SU-DHL-6 (cell line): ENCODE data around the gene ITGB1BP1.
"Not testable (repeated sequence)": the region's sequence is repeated elsewhere in the genome, so short reads cannot be mapped to it uniquely, and the experiment has no call there.

Experiments
- H2AFZ ChIP-seq: fragments of 200-600 bp; sonication (generic); 2 replicates; pipeline ENCODE4 v1.6.1; 2014; ENCODE audit warnings: low read depth, mild to moderate bottlenecking, moderate library complexity, mixed read lengths, antibody characterized with exemption, low read length; ENCODE audit not compliant: severe bottlenecking
- H3F3A ChIP-seq: fragments of 200-600 bp; shearing (Covaris generic); 2 replicates; pipeline ENCODE4 v1.6.0; 2016; ENCODE audit warnings: antibody characterized with exemption, mild to moderate bottlenecking; ENCODE audit not compliant: insufficient read depth
- H3K27ac ChIP-seq: fragments of 200-600 bp; sonication (generic); 2 replicates; pipeline ENCODE4 v1.5.1; 2016; ENCODE audit warnings: low read depth, mild to moderate bottlenecking, low read length, moderate library complexity, mixed read lengths
- H3K27me3 ChIP-seq: fragments of 200-600 bp; sonication (generic), shearing (Covaris generic); 2 replicates; pipeline ENCODE4 v1.6.0; 2014; ENCODE audit warnings: mild to moderate bottlenecking, low read length
- H3K36me3 ChIP-seq: fragments of 200-600 bp; sonication (generic); 2 replicates; pipeline ENCODE4 v1.6.1; 2014; ENCODE audit warnings: mild to moderate bottlenecking, low read length, mixed read lengths
- H3K4me2 ChIP-seq: fragments of 300-600, 200-600 bp; shearing (Covaris generic), sonication (generic); 2 replicates; pipeline ENCODE4 v1.6.0; 2014; ENCODE audit warnings: low read length, low read depth, mild to moderate bottlenecking; ENCODE audit not compliant: poor library complexity, severe bottlenecking
- H3K4me3 ChIP-seq: fragments of 200-600 bp; sonication (generic); 2 replicates; pipeline ENCODE4 v1.5.1; 2014; ENCODE audit warnings: antibody characterized with exemption, low read length, mild to moderate bottlenecking, mixed read lengths; ENCODE audit not compliant: insufficient read depth, poor library complexity, severe bottlenecking
- H3K79me2 ChIP-seq: fragments of 200-600 bp; sonication (generic); 2 replicates; pipeline ENCODE4 v1.6.1; 2014; ENCODE audit warnings: mild to moderate bottlenecking, low read length, moderate library complexity; ENCODE audit not compliant: insufficient read depth
- H3K9ac ChIP-seq: fragments of 200-600 bp; sonication (generic); 2 replicates; pipeline ENCODE4 v1.7.0; 2014; ENCODE audit warnings: mild to moderate bottlenecking, low read length
- H3K9me2 ChIP-seq: fragments of 200-600 bp; sonication (generic); replicated peaks from 2 replicates; pipeline ENCODE4 v1.6.1; 2014; ENCODE audit warnings: low read length; ENCODE audit not compliant: insufficient read depth
- H3K9me3 ChIP-seq: fragments of 200-600 bp; sonication (generic); 2 replicates; pipeline ENCODE4 v1.6.1; 2014; ENCODE audit warnings: low read length, mixed read lengths; ENCODE audit not compliant: insufficient read depth
- H4K20me1 ChIP-seq: fragments of 200-600 bp; sonication (generic); 2 replicates; pipeline ENCODE4 v1.6.1; 2014; ENCODE audit warnings: low read depth, mild to moderate bottlenecking, antibody characterized with exemption, low read length, moderate library complexity, mixed read lengths
- EZH2phosphoT487 ChIP-seq: fragments of 200-600 bp; sonication (generic), shearing (Covaris generic); conservative IDR thresholded peaks from 2 replicates; pipeline ENCODE4 v1.6.1; 2018; ENCODE audit warnings: mild to moderate bottlenecking, antibody characterized with exemption, low read length, moderate library complexity, mixed read lengths
- TF ChIP-seq, protein P1 (sequence below): fragments of 200-600 bp; sonication (generic); IDR thresholded peaks from one replicate; pipeline ENCODE4 v1.5.1; 2017; ENCODE audit warnings: antibody characterized with exemption, mild to moderate bottlenecking, low read length, moderate library complexity; ENCODE audit not compliant: insufficient read depth, poor library complexity, severe bottlenecking

ITGB1BP1 gene

GRCh38 chr2:9400268-9401058, 22.9 kb downstream of the ITGB1BP1 start:
- H4K20me1 ChIP-seq, result no peaks in the 10 kb centered on the region
- no peaks in the 10 kb centered on the region for H3K79me2 ChIP-seq
- H2AFZ ChIP-seq, result no peak overlapping the region
- H3K27me3 ChIP-seq, result no peaks in the 10 kb centered on the region
- H3K9ac ChIP-seq, result no peak overlapping the region
- H3K4me3 ChIP-seq, result no peak overlapping the region
- H3K4me2 ChIP-seq, result no peak overlapping the region
- no peaks in the 10 kb centered on the region for H3K9me3 ChIP-seq
- H3K27ac ChIP-seq, result no peak overlapping the region
- H3F3A ChIP-seq, result no peaks in the 10 kb centered on the region
- H3K9me2 ChIP-seq, result no peaks in the 10 kb centered on the region
- H3K36me3 ChIP-seq, result no peaks in the 10 kb centered on the region
- no peak for TF ChIP-seq EZH2phosphoT487
- TF ChIP-seq, protein P1, sequence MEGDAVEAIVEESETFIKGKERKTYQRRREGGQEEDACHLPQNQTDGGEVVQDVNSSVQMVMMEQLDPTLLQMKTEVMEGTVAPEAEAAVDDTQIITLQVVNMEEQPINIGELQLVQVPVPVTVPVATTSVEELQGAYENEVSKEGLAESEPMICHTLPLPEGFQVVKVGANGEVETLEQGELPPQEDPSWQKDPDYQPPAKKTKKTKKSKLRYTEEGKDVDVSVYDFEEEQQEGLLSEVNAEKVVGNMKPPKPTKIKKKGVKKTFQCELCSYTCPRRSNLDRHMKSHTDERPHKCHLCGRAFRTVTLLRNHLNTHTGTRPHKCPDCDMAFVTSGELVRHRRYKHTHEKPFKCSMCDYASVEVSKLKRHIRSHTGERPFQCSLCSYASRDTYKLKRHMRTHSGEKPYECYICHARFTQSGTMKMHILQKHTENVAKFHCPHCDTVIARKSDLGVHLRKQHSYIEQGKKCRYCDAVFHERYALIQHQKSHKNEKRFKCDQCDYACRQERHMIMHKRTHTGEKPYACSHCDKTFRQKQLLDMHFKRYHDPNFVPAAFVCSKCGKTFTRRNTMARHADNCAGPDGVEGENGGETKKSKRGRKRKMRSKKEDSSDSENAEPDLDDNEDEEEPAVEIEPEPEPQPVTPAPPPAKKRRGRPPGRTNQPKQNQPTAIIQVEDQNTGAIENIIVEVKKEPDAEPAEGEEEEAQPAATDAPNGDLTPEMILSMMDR, result no peak

GRCh38 chr2:9398881-9399780, 24.2 kb downstream of the ITGB1BP1 start:
- Histone ChIP-seq H3K27me3 (no peaks in the 10 kb centered on the region), H3K9me3 (no peaks in the 10 kb centered on the region), H2AFZ (no peak overlapping the region), H3K36me3 (no peaks in the 10 kb centered on the region), H3K9me2 (no peaks in the 10 kb centered on the region), H3K9ac (no peak overlapping the region), H4K20me1 (no peaks in the 10 kb centered on the region), H3K27ac (no peak overlapping the region), H3F3A (no peaks in the 10 kb centered on the region), H3K79me2 (no peaks in the 10 kb centered on the region), H3K4me3 (no peak overlapping the region), H3K4me2 (no peak overlapping the region)
- TF ChIP-seq EZH2phosphoT487, result no peak
- TF ChIP-seq, protein P1, result no peak

DNA sequence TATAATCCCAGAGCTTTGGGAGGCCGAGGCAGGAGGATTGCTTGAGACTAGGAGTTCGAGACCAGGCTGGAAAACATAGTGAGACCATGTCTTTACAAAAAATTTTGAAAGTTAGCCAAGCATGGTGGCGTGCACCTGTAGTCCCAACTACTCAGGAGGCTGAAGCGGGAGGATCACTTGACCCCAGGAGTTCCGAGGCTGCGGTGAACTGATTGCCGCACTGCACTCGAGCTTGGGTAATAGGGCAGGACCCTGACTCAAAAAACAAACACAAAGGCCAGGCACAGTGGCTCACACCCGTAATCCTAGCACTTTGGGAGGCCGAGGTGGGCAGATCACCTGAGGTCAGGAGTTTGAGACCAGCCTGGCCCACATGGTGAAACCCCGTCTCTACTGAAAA, 25.1 kb downstream of the ITGB1BP1 start:
- not testable (repeated sequence) for H3K4me2 ChIP-seq, H3K4me3 ChIP-seq, H3K9me2 ChIP-seq, H3K36me3 ChIP-seq, H3K79me2 ChIP-seq, H3K27me3 ChIP-seq, H2AFZ ChIP-seq, H3K9ac ChIP-seq, H4K20me1 ChIP-seq, H3K9me3 ChIP-seq, H3K27ac ChIP-seq, H3F3A ChIP-seq

DNA sequence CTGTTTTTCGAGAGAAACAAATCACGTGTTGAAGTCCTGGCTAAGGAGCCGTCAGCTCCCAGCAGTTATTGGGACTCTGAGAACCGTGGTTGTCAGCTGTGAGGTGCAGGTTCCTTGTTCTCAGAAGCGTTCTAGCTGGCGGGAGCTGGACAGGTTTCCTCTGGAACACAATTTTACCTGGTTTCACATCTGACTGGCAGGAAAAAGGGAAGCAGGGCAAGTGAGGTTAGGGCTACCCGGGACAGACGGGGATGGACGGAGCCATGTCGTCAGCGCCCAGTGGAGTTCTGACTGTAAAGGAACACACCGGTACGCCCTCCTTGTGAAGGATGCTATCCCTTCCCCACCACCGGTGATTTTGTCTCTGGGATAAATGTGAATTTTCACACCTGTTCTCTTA, 26.1 kb downstream of the ITGB1BP1 start:
- H3K27ac ChIP-seq, result no peak overlapping the region
- no peak overlapping the region for H3K9ac ChIP-seq
- H3K9me3 ChIP-seq, result no peaks in the 10 kb centered on the region
- H2AFZ ChIP-seq, result no peak overlapping the region
- H3K36me3 ChIP-seq, result no peaks in the 10 kb centered on the region
- no peaks in the 10 kb centered on the region for H4K20me1 ChIP-seq
- H3K4me3 ChIP-seq, result no peak overlapping the region
- H3K4me2 ChIP-seq, result no peak overlapping the region
- no peaks in the 10 kb centered on the region for H3K79me2 ChIP-seq
- H3F3A ChIP-seq, result no peaks in the 10 kb centered on the region
- TF ChIP-seq, protein P1, result no peak
- no peak for TF ChIP-seq EZH2phosphoT487
- H3K27me3 ChIP-seq, result no peaks in the 10 kb centered on the region
- no peaks in the 10 kb centered on the region for H3K9me2 ChIP-seq
